Motor neuron (in vitro differentiated cells): Measurements from ENCODE around the gene ACTR5. TPM values are rescaled to one million over a fixed set of nuclear protein-coding genes. Genes with fewer than 3 reads are reported as not detected.
A peak's percentile ranks its signal among the peaks of the same experiment; 100 is the strongest.
"Not testable (repeated sequence)": the region's sequence is repeated elsewhere in the genome, so short reads cannot be mapped to it uniquely, and the experiment has no call there.

Experiments
- ATAC-seq, 8 experiments: fragments of 200-7000 bp; cut with Tn5 transposase; replicated peaks in 6 of 8; 2 replicates each; pipeline ENCODE4 v1.8.0; 2021; ENCODE audit warnings: mild to moderate bottlenecking in 8 of 8, moderate library complexity in 8 of 8
- H3K27ac ChIP-seq, 2 donors: fragments of 250-450 bp; sonication (Bioruptor Pico); 2 replicates each; pipeline ENCODE4 v1.9.0; 2021; ENCODE audit warnings: antibody characterized with exemption in 2 of 2, mild to moderate bottlenecking in 2 of 2, moderate library complexity in 1 of 2
- H3K4me1 ChIP-seq, 2 donors: fragments of 250-450 bp; sonication (Bioruptor Pico); replicated peaks in 1 of 2; 2 replicates each; pipeline ENCODE4 v1.6.1; 2021; ENCODE audit warnings: antibody characterized with exemption in 2 of 2, mild to moderate bottlenecking in 2 of 2, moderate library complexity in 1 of 2
- H3K4me3 ChIP-seq, 5 donors: fragments of 250-450 bp; sonication (Bioruptor Pico); 2 replicates each; pipeline ENCODE4 v1.9.0; 2021; ENCODE audit warnings: antibody characterized with exemption in 5 of 5, mild to moderate bottlenecking in 5 of 5, moderate library complexity in 4 of 5
- WGBS, 10 experiments: fragments of 450-650 bp; shearing (Covaris generic); methylation state at CpG; one replicate each; pipeline ENCODE4 v1.0.0; 2022; 5-methylcytosine and 5-hydroxymethylcytosine counted together
- in situ Hi-C, 9 experiments: fragments of 400-800 bp; cut with MboI; loops; one replicate each; pipeline ENCODE4 v1.15.0; 2021; ENCODE audit warnings: low sequenced_read_pairs in 9 of 9, low pct_unique_long_range_greater_than_20kb in 2 of 9; ENCODE audit not compliant: unreplicated experiment in 9 of 9
- total RNA-seq, 8 experiments: library from RNA; unstranded; fragments of 300-600 nt; gene quantifications; 2 replicates each; pipeline versions ENCODE4 v1.2.3 to v1.2.4, GENCODE V29; 2022

Gene ACTR5
- total RNA-seq, 8 experiments from 2014 or later = 4.3 to 8.0 (median 5.3) TPM

DNA sequence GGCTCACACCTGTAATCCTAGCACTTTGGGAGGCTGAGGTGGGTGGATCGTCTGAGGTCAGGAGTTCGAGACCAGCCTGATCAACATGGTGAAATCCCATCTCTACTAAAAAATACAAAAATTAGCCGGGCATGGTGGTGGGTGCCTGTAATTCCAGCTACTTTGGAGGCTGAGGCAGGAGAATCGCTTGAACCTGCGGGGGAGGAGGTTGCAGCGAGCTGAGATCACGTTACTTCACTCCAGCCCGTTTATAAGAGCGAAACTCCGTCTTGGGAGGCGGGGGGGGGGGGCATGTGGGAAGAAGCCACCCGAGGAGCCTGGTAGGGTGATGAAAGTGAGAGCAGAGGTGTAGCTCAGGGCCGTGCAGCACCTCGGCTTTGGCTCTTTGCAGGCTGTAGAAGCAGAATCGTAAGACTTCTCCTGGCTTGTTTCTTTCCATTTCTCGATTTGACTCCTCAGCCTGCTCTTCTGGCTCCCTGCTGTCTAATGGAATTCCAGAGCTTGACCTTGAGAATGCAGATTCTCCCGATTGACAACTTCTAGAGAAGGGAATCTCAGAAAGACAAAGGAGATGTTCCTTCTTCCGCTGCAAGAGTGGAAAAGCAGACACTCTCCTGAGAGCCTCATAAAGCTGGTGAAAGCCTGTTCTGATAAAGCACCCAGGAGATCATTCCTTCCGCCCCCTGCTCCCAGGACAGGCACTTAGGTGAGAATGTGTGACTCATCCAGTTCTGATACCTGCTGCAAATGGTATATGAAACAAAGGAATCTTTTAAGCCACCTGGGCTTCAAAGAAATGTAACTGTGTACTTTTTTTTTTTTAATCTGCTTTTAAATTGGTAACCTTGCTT, 31.2 kb downstream of the ACTR5 start:
- no peak overlapping the region for H3K4me3 ChIP-seq
- in situ Hi-C loops = no loop called here
- H3K27ac ChIP-seq = no peak overlapping the region
- WGBS, 10 experiments = 33 to 100% (median 53%) methylated on average over 1 to 16 of the region's 19 CpGs; no CpG with 5 or more reads in 3 of the 10 experiments
- H3K4me1 ChIP-seq = peaks cover 4 to 8% of the 10 kb centered on the region in 2 donors
- peak in 1 of 8 experiments; percentile 31 for ATAC-seq

DNA sequence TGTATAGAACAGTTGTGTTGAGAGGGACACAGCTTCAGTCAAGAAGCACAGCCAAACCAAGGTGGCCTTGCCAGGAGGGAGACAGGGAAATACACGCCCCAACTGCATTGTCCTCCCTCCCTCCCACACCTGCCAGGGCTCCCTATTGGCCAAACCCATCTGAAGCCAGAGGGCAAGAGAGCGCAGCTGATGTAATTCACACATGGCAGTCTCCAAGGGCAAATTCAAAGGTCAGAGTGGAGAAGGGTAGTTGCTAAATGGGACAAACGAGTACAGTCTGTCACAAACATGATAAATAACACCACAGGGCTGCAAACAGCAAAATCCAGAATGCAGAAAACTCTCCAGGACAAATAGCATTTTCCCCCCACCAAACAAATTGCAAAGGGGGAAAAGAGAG, 34.0 kb downstream of the ACTR5 start:
- in situ Hi-C loops = no loop called here
- 0 to 100% (median 83%) methylated on average over 1 to 3 of the region's 3 CpGs; no CpG with 5 or more reads in 4 of the 10 experiments for WGBS, 10 experiments
- H3K4me1 ChIP-seq = peaks cover 4 to 8% of the 10 kb centered on the region in 2 donors
- no peak for ATAC-seq
- H3K4me3 ChIP-seq = no peak overlapping the region
- no peak overlapping the region for H3K27ac ChIP-seq

DNA sequence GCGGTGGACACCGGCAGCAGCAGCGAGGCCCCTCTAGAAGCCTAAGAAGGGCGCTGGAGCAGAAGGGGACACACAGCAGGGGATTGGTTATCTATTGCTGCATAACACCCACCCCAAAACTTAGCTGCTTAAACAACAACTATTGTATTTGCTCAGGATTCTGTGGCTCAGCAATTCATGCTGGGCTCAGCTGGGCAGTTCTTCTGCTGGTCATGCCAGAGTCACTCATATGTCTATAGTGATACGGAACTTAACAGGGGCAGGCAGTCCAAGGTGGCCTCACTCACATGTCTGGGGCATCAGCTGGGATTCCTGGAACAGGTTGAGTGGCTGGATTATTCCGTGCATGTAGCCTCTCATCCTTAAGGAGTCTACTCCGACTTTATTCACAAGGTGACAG, 39.6 kb downstream of the ACTR5 start:
- WGBS, 10 experiments = 60 to 96% (median 83%) methylated on average over 1 to 5 of the region's 7 CpGs; no CpG with 5 or more reads in 3 of the 10 experiments
- in situ Hi-C loops = no loop called here
- H3K4me1 ChIP-seq = no peaks in the 10 kb centered on the region
- no peak for ATAC-seq
- H3K27ac ChIP-seq = no peak overlapping the region
- H3K4me3 ChIP-seq = no peak overlapping the region

- no peaks in the 10 kb centered on the region for H3K4me1 ChIP-seq
- no peak overlapping the region for H3K4me3 ChIP-seq
- H3K27ac ChIP-seq = no peak overlapping the region
- ATAC-seq = peak in 3 of 8 experiments; percentile 47 to 96 (median 93)
- in situ Hi-C loops = no loop called here
- WGBS, 10 experiments = 14 to 100% (median 86%) methylated on average over 1 to 5 of the region's 7 CpGs
Measured at GRCh38 chr20:38789503-38790199, 41.4 kb downstream of the ACTR5 start.

GRCh38 chr20:38790200-38791053, 42.2 kb downstream of the ACTR5 start:
- in situ Hi-C loops = no loop called here
- peak in 4 of 8 experiments; percentile 29 to 76 (median 42) for ATAC-seq
- H3K4me3 ChIP-seq = no peak overlapping the region
- no peaks in the 10 kb centered on the region for H3K4me1 ChIP-seq
- H3K27ac ChIP-seq = no peak overlapping the region
- 19 to 52% (median 36%) methylated on average over 3 to 12 of the region's 16 CpGs for whole genome bisulfite sequencing, 10 experiments

GRCh38 chr20:38791291-38791690, 43.0 kb downstream of the ACTR5 start:
- ATAC-seq = no peak
- Histone ChIP-seq H3K27ac (no peak overlapping the region), H3K4me1 (no peaks in the 10 kb centered on the region), H3K4me3 (no peak overlapping the region)
- in situ Hi-C loops = no loop called here
- WGBS, 10 experiments = 17 to 100% (median 100%) methylated on average over 1 to 3 of the region's 3 CpGs; no CpG with 5 or more reads in 5 of the 10 experiments

- H3K4me1 ChIP-seq = no peaks in the 10 kb centered on the region
- in situ Hi-C loops = no loop called here
- no peak for ATAC-seq
- WGBS, 10 experiments = 71 to 100% (median 83%) methylated on average over 1 of the region's 1 CpG; no CpG with 5 or more reads in 7 of the 10 experiments
- no peak overlapping the region for H3K27ac ChIP-seq
- no peak overlapping the region for H3K4me3 ChIP-seq
Measured at GRCh38 chr20:38791940-38792339, 43.7 kb downstream of the ACTR5 start.

GRCh38 chr20:38794057-38794456, 45.8 kb downstream of the ACTR5 start:
- ATAC-seq, H3K27ac ChIP-seq, H3K4me1 ChIP-seq, in situ Hi-C loops, H3K4me3 ChIP-seq: not testable (repeated sequence)
- 83 to 100% (median 98%) methylated on average over 1 to 4 of the region's 5 CpGs; no CpG with 5 or more reads in 6 of the 10 experiments for WGBS, 10 experiments

- no peaks in the 10 kb centered on the region for H3K4me1 ChIP-seq
- WGBS, 10 experiments = 33 to 100% (median 83%) methylated on average over 1 to 3 of the region's 3 CpGs; no CpG with 5 or more reads in 1 of the 10 experiments
- in situ Hi-C loops = no loop called here
- H3K4me3 ChIP-seq = no peak overlapping the region
- H3K27ac ChIP-seq = no peak overlapping the region
- ATAC-seq = no peak
Measured at GRCh38 chr20:38798266-38798665, 50.0 kb downstream of the ACTR5 start.

- no peak overlapping the region for H3K4me3 ChIP-seq
- in situ Hi-C loops = no loop called here
- peaks cover under 1 to 3% of the 10 kb centered on the region in 2 donors for H3K4me1 ChIP-seq
- no peak overlapping the region for H3K27ac ChIP-seq
- ATAC-seq = no peak
- 39 to 85% (median 69%) methylated on average over 1 to 4 of the region's 4 CpGs; no CpG with 5 or more reads in 3 of the 10 experiments for WGBS, 10 experiments
Measured at GRCh38 chr20:38799203-38799602, 50.9 kb downstream of the ACTR5 start.

DNA sequence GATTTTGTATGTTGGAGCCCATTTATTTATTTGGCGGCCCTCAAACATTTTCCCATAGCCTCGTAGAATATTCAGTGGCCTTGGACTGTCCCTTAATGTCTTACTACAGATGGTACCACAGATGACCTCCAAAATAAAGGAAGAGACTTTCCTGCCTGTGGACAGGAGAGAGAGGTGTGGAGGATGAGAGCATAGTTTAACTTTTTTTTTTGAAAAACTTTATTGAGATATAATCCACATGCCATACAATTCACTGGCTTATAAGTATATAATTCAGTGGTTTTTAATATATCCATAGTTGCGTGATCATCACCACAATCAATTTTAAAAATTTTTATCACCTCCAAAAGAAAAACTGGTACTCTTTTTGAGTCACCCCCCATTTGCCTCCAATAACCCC, 52.6 kb downstream of the ACTR5 start:
- Histone ChIP-seq H3K27ac (no peak overlapping the region), H3K4me3 (no peak overlapping the region), H3K4me1 (peaks cover 9 to 15% of the 10 kb centered on the region in 2 donors)
- ATAC-seq = no peak
- 47 to 100% (median 93%) methylated on average over 1 to 3 of the region's 3 CpGs; no CpG with 5 or more reads in 1 of the 10 experiments for WGBS, 10 experiments
- in situ Hi-C loops = no loop called here

- in situ Hi-C loops = no loop called here
- Histone ChIP-seq H3K27ac (no peak overlapping the region), H3K4me3 (no peak overlapping the region), H3K4me1 (peaks cover 20 to 30% of the 10 kb centered on the region in 2 donors)
- WGBS, 10 experiments = 30 to 100% (median 73%) methylated on average over 1 to 3 of the region's 3 CpGs; no CpG with 5 or more reads in 3 of the 10 experiments
- no peak for ATAC-seq
Measured at GRCh38 chr20:38804221-38804620, 56.0 kb downstream of the ACTR5 start.
